C4-2B (cell line): ENCODE results near the gene CD28.
"Not testable (repeated sequence)": the region's sequence is repeated elsewhere in the genome, so short reads cannot be mapped to it uniquely, and the experiment has no call there.

Experiments
- H3K27ac ChIP-seq: fragments of 450-650 bp; 2 replicates; pipeline ENCODE4 v1.5.1; 2017
- ZFX ChIP-seq: fragments of 450-650 bp; IDR thresholded peaks from 2 replicates; pipeline ENCODE4 v1.6.1; 2017
- TF ChIP-seq, protein P1 (sequence below): fragments of 450-650 bp; conservative IDR thresholded peaks from 2 replicates; pipeline ENCODE4 v1.5.1; 2017; ENCODE audit warnings: mild to moderate bottlenecking

Gene CD28

GRCh38 chr2:203780231-203780630 is 73.8 kb downstream of the CD28 start:
- TF ChIP-seq, protein P1, sequence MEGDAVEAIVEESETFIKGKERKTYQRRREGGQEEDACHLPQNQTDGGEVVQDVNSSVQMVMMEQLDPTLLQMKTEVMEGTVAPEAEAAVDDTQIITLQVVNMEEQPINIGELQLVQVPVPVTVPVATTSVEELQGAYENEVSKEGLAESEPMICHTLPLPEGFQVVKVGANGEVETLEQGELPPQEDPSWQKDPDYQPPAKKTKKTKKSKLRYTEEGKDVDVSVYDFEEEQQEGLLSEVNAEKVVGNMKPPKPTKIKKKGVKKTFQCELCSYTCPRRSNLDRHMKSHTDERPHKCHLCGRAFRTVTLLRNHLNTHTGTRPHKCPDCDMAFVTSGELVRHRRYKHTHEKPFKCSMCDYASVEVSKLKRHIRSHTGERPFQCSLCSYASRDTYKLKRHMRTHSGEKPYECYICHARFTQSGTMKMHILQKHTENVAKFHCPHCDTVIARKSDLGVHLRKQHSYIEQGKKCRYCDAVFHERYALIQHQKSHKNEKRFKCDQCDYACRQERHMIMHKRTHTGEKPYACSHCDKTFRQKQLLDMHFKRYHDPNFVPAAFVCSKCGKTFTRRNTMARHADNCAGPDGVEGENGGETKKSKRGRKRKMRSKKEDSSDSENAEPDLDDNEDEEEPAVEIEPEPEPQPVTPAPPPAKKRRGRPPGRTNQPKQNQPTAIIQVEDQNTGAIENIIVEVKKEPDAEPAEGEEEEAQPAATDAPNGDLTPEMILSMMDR = no peak
- TF ChIP-seq ZFX = no peak
- no peak overlapping the region for H3K27ac ChIP-seq

DNA sequence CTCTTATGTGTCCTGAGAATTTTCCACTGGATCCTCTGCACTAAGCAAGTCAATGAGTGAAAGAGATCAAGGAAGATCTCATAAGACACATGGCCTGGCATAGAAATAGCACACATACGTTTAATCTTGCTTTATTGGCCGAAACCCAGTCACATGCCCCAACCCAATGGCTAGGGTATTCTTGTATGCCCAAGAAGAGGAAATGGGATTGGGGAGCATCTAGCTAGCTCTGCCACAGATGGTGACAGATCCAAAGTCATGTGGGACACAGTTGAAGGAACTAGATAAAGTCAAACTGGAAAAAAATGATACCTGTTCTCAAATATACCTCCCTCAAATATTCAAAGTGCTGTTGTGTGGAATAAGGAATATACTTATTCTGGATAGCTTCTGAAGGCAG is 74.7 kb downstream of the CD28 start:
- TF ChIP-seq, protein P1 = no peak
- TF ChIP-seq ZFX = no peak
- no peak overlapping the region for H3K27ac ChIP-seq

GRCh38 chr2:203782262-203782976 is 76.0 kb downstream of the CD28 start:
- TF ChIP-seq, protein P1 = peak; percentile 83
- TF ChIP-seq ZFX = no peak
- no peak overlapping the region for H3K27ac ChIP-seq

- no peak overlapping the region for H3K27ac ChIP-seq
- TF ChIP-seq, protein P1 = no peak
- no peak for TF ChIP-seq ZFX
These were observed 77.2 kb downstream of the CD28 start for GRCh38 chr2:203783496-203784203.

DNA sequence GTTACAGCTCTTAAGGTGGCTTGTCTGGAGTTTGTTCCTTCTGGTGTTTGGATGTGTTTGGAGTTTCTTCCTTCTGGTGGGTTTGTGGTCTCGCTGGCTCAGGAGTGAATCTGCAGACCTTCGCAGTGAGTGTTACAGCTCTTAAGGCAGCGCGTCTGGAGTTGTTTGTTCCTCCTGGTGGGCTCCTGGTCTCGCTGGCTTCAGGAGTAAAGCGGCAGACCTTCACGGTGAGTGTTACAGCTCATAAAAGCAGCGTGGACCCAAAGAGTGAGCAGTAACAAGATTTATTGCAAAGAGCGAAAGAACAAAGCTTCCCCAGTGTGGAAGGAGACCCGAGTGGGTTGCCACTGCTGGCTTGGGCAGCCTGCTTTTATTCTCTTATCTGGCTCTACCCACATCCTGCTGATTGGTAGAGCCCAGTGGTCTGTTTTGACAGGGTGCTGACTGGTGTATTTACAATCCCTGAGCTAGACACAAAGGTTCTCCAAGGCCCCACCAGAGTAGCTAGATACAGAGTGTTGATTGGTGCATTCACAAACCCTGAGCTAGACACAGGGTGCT is 78.4 kb downstream of the CD28 start:
- not testable (repeated sequence) for H3K27ac ChIP-seq

DNA sequence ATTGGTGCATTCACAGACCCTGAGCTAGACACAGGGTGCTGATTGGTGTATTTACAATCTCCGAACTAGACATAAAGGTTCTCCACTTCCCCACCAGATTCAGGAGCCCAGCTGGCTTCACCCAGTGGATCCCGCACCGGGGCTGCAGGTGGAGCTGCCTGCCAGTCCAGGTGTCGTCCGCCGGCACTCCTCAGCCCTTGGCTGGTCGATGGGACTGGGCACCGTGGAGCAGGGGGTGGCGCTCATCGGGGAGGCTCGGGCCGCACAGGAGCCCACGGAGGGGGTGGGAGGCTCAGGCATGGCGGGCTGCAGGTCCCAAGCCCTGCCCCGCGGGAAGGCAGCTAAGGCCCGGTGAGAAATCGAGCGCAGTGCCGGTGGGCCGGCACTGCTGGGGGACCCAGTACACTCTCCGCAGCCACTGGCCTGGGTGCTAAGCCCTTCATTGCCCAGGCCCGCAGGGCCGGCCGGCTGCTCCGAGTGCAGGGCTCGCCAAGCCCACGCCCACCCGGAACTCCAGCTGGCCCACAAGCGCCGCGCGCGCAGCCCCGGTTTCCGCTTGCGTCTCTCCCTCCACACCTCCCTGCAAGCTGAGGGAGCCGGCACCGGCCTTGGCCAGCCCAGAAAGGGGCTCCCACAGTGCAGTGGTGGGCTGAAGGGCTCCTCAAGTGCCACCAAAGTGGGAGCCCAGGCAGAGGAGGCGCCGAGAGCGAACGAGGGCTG is 79.1 kb downstream of the CD28 start:
- not testable (repeated sequence) for H3K27ac ChIP-seq

DNA sequence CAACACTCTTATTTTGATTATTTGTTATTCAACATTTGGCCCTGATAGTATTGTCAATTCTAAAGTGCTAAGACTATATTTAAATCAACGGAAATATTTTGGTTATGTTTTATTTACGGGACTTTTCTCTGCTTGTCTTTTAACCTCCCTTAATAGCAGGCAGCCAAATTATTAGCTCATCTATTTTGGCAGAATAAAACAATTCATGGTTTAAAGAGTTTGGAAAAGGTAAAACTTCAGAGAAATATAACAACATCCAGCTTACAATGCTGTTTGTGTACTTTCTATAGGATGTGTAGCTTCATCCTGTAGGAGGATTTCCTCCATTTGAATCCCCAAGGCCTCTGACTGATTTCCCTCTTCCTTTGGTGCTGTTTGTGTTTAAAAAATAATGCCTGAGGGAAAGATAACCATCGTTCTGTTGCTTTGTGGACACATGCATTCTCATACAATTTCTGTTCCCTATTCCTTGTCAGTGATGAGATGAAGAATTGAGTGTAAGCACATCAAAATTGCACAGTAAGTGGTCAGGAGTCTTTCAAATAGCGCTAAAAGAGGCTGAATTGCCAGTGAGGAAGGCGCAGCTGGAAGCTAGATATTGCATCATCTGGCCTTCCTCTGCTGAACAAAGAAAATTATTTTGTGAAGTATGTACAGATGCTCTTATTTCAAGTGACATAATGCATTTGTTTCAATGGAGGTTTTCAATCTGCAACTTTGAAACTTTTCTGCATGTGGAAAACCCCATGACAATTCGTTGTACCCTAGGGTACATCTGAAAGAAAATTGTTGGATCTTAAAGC is 80.3 kb downstream of the CD28 start:
- no peak overlapping the region for H3K27ac ChIP-seq
- no peak for TF ChIP-seq ZFX
- TF ChIP-seq, protein P1 = no peak

- H3K27ac ChIP-seq = no peak overlapping the region
- TF ChIP-seq ZFX = no peak
- TF ChIP-seq, protein P1 = no peak
These were observed 81.5 kb downstream of the CD28 start for GRCh38 chr2:203787979-203788378.
